Right cardiac atrium (tissue), 5 donors: ENCODE measurements around the gene CYSLTR2. TPM values are rescaled to one million over a fixed set of nuclear protein-coding genes. Genes with fewer than 3 reads are reported as not detected.

ENCODE experiments used
- ATAC-seq, 2 donors: fragments of 200-7000 bp; cut with Tn5 transposase; one replicate each; pipeline versions ENCODE4 v1.8.0 to v1.9.1; 2020; ENCODE audit warnings: moderate library complexity in 2 of 2, mild to moderate bottlenecking in 1 of 2
- DNase-seq, 3 donors: peaks; one replicate each; pipeline ENCODE4 v3.0.0-alpha.2; 2020
- H3K27ac ChIP-seq: one replicate; pipeline ENCODE4 v1.5.1; 2013; ENCODE audit warnings: mild to moderate bottlenecking, low read length, control low read depth, moderate library complexity
- H3K27me3 ChIP-seq: one replicate; pipeline ENCODE4 v1.6.1; 2013; ENCODE audit not compliant: control insufficient read depth, insufficient read depth
- H3K4me1 ChIP-seq: one replicate; pipeline ENCODE4 v1.6.1; 2013; ENCODE audit warnings: low read length; ENCODE audit not compliant: control insufficient read depth, insufficient read depth
- H3K4me3 ChIP-seq: one replicate; pipeline ENCODE4 v1.5.1; 2013; ENCODE audit warnings: low read length, control low read depth
- H3K9me3 ChIP-seq: one replicate; pipeline ENCODE4 v1.6.1; 2013; ENCODE audit warnings: low read length; ENCODE audit not compliant: control insufficient read depth
- WGBS: extraction: QIAGEN DNeasy Blood & Tissue Kit; methylation state at CpG from one replicate; pipeline ENCODE4 v1.1.7; 2013; 5-methylcytosine and 5-hydroxymethylcytosine counted together
- intact Hi-C, 4 donors: fragments of 100-400 bp; cut with DNase I; formaldehyde crosslinking; loops; one replicate each; pipeline versions ENCODE4 v1.11.0 to v1.14.0; 2022 to 2023
- long read RNA-seq, 4 donors: library from polyadenylated mRNA; unstranded; transcript quantifications; one replicate each; pipeline ENCODE4 v2.0.0, GENCODE V29; 2020 to 2021
- polyA plus RNA-seq: library from polyadenylated mRNA; stranded (reverse); fragments of 200-250 nt; gene quantifications from one replicate; pipeline ENCODE4 v1.2.3, GENCODE V29; 2013
- total RNA-seq, 4 donors: library from RNA; stranded (reverse); fragmentation: NEBNext Ultra II Directional; extraction: Animal tissue kit (Norgen Biotek cat#: 25700); gene quantifications; one replicate each; pipeline ENCODE4 v1.2.1, GENCODE V29; 2021
- donor health status: healthy with polysubstance abuse.
- donor health status: DM: no; HTN: yes; CAD: no.
- donor health status: DM: no; HTN: no; CAD: no.
- donor health status: DM: no; HTN: yes; CAD: no; lungs with severe emphysema.
- donor health status: DM: yes; HTN: yes; CAD: no.

Gene CYSLTR2, protein sequence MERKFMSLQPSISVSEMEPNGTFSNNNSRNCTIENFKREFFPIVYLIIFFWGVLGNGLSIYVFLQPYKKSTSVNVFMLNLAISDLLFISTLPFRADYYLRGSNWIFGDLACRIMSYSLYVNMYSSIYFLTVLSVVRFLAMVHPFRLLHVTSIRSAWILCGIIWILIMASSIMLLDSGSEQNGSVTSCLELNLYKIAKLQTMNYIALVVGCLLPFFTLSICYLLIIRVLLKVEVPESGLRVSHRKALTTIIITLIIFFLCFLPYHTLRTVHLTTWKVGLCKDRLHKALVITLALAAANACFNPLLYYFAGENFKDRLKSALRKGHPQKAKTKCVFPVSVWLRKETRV
- total RNA-seq (10 to 100 TPM in 2 of 4 donors, 1 to 10 TPM in 2; 6.8 to 12.6 (median 9.9) TPM), polyA plus RNA-seq (7.9 TPM)
- long read RNA-seq, donor 1, full-length matches to known transcripts, result 1 of 2 reads
- long read RNA-seq, donor 1, partial matches to known transcripts, result 0 of 2 reads
- long read RNA-seq, donor 1, other reads (novel, unspliced or antisense), result 1 of 2 reads
- long read RNA-seq, donor 2, result 0 reads
- long read RNA-seq, donor 3, full-length matches to known transcripts, result 4 of 19 reads
- long read RNA-seq, donor 3, partial matches to known transcripts, result 3 of 19 reads
- long read RNA-seq, donor 3, other reads (novel, unspliced or antisense), result 12 of 19 reads
- long read RNA-seq, donor 4, partial matches to known transcripts, result 0 of 2 reads
- long read RNA-seq, donor 4, other reads (novel, unspliced or antisense), result 1 of 2 reads

- intact Hi-C loops, result no loop called here
- DNase-seq (no peak), ATAC-seq (peak; percentile 64 to 68)
- H3K4me3 ChIP-seq, result peak within 1 kb of the TSS; percentile 63
- H3K4me1 ChIP-seq, result peaks cover 2% of the 10 kb centered on the region
- H3K27ac ChIP-seq, result peak within 1 kb of the TSS; percentile 71
- H3K9me3 ChIP-seq, result no peaks in the 10 kb centered on the region
- no peaks in the 10 kb centered on the region for H3K27me3 ChIP-seq
- 19% methylated on average over 1 of the region's 1 CpG for WGBS
These were observed at the start of gene CYSLTR2 for GRCh38 chr13:48653472-48653939. Gene CYSLTR2, plus strand, starts transcription at chr13:48653929. Its CDS starts 52,889 bp downstream, at chr13:48706818.

GRCh38 chr13:48615049-48615448 lies 38.7 kb upstream of the CYSLTR2 start:
- Histone ChIP-seq H3K4me1 (no peaks in the 10 kb centered on the region), H3K9me3 (no peaks in the 10 kb centered on the region), H3K27ac (no peak overlapping the region), H3K4me3 (no peak overlapping the region), H3K27me3 (no peaks in the 10 kb centered on the region)
- no peak for DNase-seq
- no peak for ATAC-seq
- intact Hi-C loops, result no loop called here
- WGBS, result 62% methylated on average over 2 of the region's 2 CpGs

DNA sequence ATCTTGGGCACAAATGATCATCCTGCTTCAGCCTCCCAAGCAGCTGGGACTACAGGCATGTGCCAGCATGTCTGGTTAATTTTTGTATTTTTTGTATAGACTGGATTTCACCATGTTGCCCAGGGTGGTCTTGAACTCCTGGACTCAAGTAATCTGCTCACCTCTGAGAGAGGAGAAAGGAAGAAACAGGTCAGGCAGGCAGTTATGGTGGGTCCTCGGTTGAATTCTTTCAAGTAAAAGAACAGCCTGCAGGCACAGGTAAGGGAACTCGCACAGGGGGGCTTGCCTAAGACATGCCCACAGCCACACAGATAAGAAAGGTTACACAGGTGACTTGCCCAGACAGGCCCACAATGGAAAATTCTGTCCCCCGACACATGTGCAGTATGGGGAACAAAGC lies 34.8 kb upstream of the CYSLTR2 start:
- 96% methylated on average over 3 of the region's 3 CpGs for WGBS
- intact Hi-C loops, result no loop called here
- DNase-seq, result no peak
- H3K9me3 ChIP-seq, result no peaks in the 10 kb centered on the region
- H3K4me3 ChIP-seq, result no peak overlapping the region
- no peak for ATAC-seq
- no peak overlapping the region for H3K27ac ChIP-seq
- H3K4me1 ChIP-seq, result no peaks in the 10 kb centered on the region
- H3K27me3 ChIP-seq, result no peaks in the 10 kb centered on the region

GRCh38 chr13:48621056-48621455 lies 32.7 kb upstream of the CYSLTR2 start:
- Histone ChIP-seq H3K4me3 (no peak overlapping the region), H3K27me3 (no peaks in the 10 kb centered on the region), H3K27ac (no peak overlapping the region), H3K4me1 (no peaks in the 10 kb centered on the region), H3K9me3 (no peaks in the 10 kb centered on the region)
- intact Hi-C loops, result no loop called here
- no peak for DNase-seq
- ATAC-seq, result no peak
- WGBS, result 66% methylated on average over 3 of the region's 3 CpGs

DNA sequence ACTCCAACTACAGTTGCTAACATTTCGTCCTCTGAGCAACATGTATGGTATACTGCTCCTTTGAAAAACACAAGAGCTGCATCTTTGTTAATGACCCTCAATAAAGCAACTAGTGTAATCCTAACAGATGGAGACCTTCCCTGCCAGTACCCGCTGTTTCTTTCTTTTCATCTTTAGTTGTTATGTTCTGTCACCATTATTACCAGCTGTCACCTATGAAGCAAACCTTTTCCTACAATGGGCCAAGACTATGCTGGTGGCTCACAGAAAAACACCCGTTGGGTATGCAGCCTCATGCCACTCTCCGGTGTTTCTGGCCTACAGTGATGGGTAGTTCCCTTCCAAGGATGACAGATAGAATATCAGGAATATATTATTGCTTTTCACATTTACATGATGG lies 29.7 kb upstream of the CYSLTR2 start:
- H3K4me1 ChIP-seq, result peaks cover 5% of the 10 kb centered on the region
- ATAC-seq (no peak), DNase-seq (no peak)
- 88% methylated on average over 4 of the region's 4 CpGs for WGBS
- H3K27me3 ChIP-seq, result no peaks in the 10 kb centered on the region
- H3K4me3 ChIP-seq, result no peak overlapping the region
- no peaks in the 10 kb centered on the region for H3K9me3 ChIP-seq
- H3K27ac ChIP-seq, result peak overlapping the region; percentile 12
- intact Hi-C loops, result no loop called here

GRCh38 chr13:48624858-48625257 lies 28.9 kb upstream of the CYSLTR2 start:
- Histone ChIP-seq H3K27me3 (no peaks in the 10 kb centered on the region), H3K4me1 (peaks cover 5% of the 10 kb centered on the region), H3K9me3 (no peaks in the 10 kb centered on the region), H3K27ac (no peak overlapping the region), H3K4me3 (no peak overlapping the region)
- 37% methylated on average over 4 of the region's 4 CpGs for WGBS
- intact Hi-C loops, result no loop called here
- ATAC-seq (peak; percentile 52 to 70), DNase-seq (no peak)

- H3K4me3 ChIP-seq, result no peak overlapping the region
- H3K27ac ChIP-seq, result peak overlapping the region; percentile 73
- peaks cover 5% of the 10 kb centered on the region for H3K4me1 ChIP-seq
- intact Hi-C loops, result no loop called here
- no peaks in the 10 kb centered on the region for H3K27me3 ChIP-seq
- no peaks in the 10 kb centered on the region for H3K9me3 ChIP-seq
- DNase-seq (no peak), ATAC-seq (peak; percentile 44 to 66)
- 43% methylated on average over 4 of the region's 4 CpGs for WGBS
These were observed 28.2 kb upstream of the CYSLTR2 start for GRCh38 chr13:48625413-48626076.

DNA sequence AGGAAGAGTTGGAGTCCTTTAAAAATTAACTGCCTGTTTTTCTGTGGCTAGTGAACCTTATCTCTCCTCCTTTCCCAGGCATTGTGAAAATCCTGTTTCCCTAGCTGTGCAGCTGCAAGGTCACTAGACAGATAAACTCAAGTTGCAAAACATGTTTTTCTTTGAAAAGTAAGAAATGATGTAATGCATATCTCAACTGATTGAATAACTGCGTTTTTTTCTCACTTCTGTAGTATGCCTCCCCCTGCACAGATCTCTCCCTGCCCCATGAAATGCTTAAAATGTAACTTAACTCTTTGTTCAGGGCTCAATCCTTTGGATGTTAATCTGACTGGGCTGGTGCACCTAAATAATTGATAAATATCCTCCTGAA lies 27.7 kb upstream of the CYSLTR2 start:
- Histone ChIP-seq H3K27ac (no peak overlapping the region), H3K9me3 (no peaks in the 10 kb centered on the region), H3K4me1 (peaks cover 5% of the 10 kb centered on the region), H3K4me3 (no peak overlapping the region), H3K27me3 (no peaks in the 10 kb centered on the region)
- WGBS, result 16% methylated on average over 1 of the region's 1 CpG
- intact Hi-C loops, result no loop called here
- ATAC-seq, result peak; percentile 58 to 63
- DNase-seq, result no peak

GRCh38 chr13:48626726-48627451 lies 26.8 kb upstream of the CYSLTR2 start:
- WGBS, result 61% methylated on average over 2 of the region's 2 CpGs
- ATAC-seq, result no peak
- intact Hi-C loops, result no loop called here
- H3K9me3 ChIP-seq, result no peaks in the 10 kb centered on the region
- H3K27me3 ChIP-seq, result no peaks in the 10 kb centered on the region
- H3K4me3 ChIP-seq, result no peak overlapping the region
- H3K27ac ChIP-seq, result peak overlapping the region; percentile 56
- H3K4me1 ChIP-seq, result peaks cover 5% of the 10 kb centered on the region
- no peak for DNase-seq

- ATAC-seq (no peak), DNase-seq (no peak)
- Histone ChIP-seq H3K4me3 (no peak overlapping the region), H3K27me3 (no peaks in the 10 kb centered on the region), H3K4me1 (peaks cover 5% of the 10 kb centered on the region), H3K27ac (no peak overlapping the region), H3K9me3 (no peaks in the 10 kb centered on the region)
- 88% methylated on average over 4 of the region's 4 CpGs for WGBS
- intact Hi-C loops, result no loop called here
These were observed 24.5 kb upstream of the CYSLTR2 start for GRCh38 chr13:48629277-48629676.
